GM19397 (cell line): ENCODE results near the gene AGXT2.

Source experiments
- ATAC-seq: cut with Tn5 transposase; IDR thresholded peaks from one replicate; pipeline ENCODE4 v1.9.1; 2021; ENCODE audit warnings: mild to moderate bottlenecking, moderate library complexity; ENCODE audit not compliant: unreplicated experiment

Gene AGXT2

GRCh38 chr5:35047785-35048404 is at the start of gene AGXT2:
Gene AGXT2, minus strand, starts transcription at chr5:35047949. Its CDS starts 57 bp downstream, at chr5:35047892.
- ATAC-seq: no peak

GRCh38 chr5:35096932-35097331 is 49.2 kb upstream of the AGXT2 start:
- no peak for ATAC-seq

- no peak for ATAC-seq
Observed at GRCh38 chr5:35096216-35096615, 48.5 kb upstream of the AGXT2 start.

GRCh38 chr5:35095366-35095765 is 47.6 kb upstream of the AGXT2 start:
- ATAC-seq: no peak

GRCh38 chr5:35094948-35095347 is 47.2 kb upstream of the AGXT2 start:
- ATAC-seq: no peak

- no peak for ATAC-seq
Observed at GRCh38 chr5:35092703-35093102, 45.0 kb upstream of the AGXT2 start.

GRCh38 chr5:35091704-35092103 is 44.0 kb upstream of the AGXT2 start:
- ATAC-seq: no peak

GRCh38 chr5:35089334-35090314 is 41.9 kb upstream of the AGXT2 start:
- peak; percentile 65 for ATAC-seq

GRCh38 chr5:35087991-35088390 is 40.2 kb upstream of the AGXT2 start:
- no peak for ATAC-seq

- ATAC-seq: no peak
Observed at GRCh38 chr5:35083150-35083549, 35.4 kb upstream of the AGXT2 start.

GRCh38 chr5:35082530-35082929 is 34.8 kb upstream of the AGXT2 start:
- no peak for ATAC-seq

GRCh38 chr5:35081134-35081533 is 33.4 kb upstream of the AGXT2 start:
- ATAC-seq: no peak

GRCh38 chr5:35073160-35073559 is 25.4 kb upstream of the AGXT2 start:
- no peak for ATAC-seq

GRCh38 chr5:35069188-35069587 is 21.4 kb upstream of the AGXT2 start:
- no peak for ATAC-seq

GRCh38 chr5:35067985-35068384 is 20.2 kb upstream of the AGXT2 start:
- no peak for ATAC-seq

- ATAC-seq: peak; percentile 94
Observed at GRCh38 chr5:35066260-35066795, 18.6 kb upstream of the AGXT2 start.

GRCh38 chr5:35063414-35063813 is 15.7 kb upstream of the AGXT2 start:
- ATAC-seq: no peak

- no peak for ATAC-seq
Observed at GRCh38 chr5:35061211-35061770, 13.5 kb upstream of the AGXT2 start.

GRCh38 chr5:35060236-35060635 is 12.5 kb upstream of the AGXT2 start:
- no peak for ATAC-seq

GRCh38 chr5:35059251-35059650 is 11.5 kb upstream of the AGXT2 start:
- no peak for ATAC-seq

- ATAC-seq: peak; percentile 84
Observed at GRCh38 chr5:35058374-35058788, 10.6 kb upstream of the AGXT2 start.
